GM18867 (cell line): ENCODE data around the gene KIAA0232.
"Not testable (repeated sequence)": the region's sequence is repeated elsewhere in the genome, so short reads cannot be mapped to it uniquely, and the experiment has no call there.

Experiments used
- ATAC-seq: cut with Tn5 transposase; IDR thresholded peaks from one replicate; pipeline ENCODE4 v1.9.1; 2021; ENCODE audit warnings: mild to moderate bottlenecking, moderate library complexity; ENCODE audit not compliant: unreplicated experiment

KIAA0232 gene

DNA sequence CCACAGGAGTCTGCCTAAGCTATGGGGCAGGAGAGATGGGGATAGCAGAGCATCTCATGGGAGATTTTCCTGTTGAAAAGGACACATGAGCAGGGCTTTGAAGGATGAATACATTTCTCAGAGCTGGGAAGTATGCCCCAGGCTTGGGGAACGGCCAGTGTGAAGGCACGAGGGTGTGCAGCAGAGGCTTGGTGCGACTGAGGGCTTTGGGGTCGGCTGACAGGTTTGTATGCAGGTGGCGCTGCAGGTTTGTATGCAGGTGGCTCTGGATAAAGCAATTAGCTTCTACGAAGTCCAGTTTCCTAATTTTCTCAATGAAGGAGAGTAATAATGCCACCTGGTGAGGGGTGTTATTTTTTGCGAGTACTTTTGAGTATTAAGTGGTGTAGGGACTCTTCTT, 6.8 kb upstream of the KIAA0232 start:
- no peak for ATAC-seq

DNA sequence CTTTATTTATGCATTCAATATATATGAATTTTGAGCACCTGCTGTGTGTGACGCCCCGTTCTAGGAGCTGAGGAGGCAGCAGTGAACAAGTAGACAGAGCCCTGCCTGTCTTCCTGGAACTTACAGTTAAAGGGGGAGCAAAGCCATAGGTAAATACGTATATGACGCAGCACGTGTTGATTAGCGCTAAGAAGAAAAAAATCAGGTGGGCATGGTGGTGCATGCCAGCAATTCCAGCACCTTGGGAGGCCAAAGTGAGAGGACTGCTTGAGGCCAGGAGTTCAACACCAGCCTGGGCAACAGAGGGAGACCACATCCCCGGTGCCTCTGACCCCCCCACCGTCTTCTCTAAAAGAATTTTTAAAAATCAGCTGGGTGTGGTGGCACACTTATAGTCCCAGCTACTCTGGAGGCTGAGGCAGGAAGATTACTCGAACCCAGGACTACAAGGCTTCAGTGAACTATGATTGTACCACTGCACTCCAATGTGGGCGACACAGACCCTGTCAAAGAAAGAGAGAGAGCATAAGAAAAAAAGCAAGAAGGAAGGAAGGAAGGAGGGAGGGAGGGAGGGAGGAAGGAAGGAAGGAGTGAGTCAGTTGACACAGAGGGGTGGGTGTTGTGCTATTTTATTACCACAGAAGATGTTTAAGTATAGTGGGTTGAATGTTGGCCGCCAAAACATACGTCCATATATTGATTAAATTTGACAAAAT, 5.4 kb upstream of the KIAA0232 start:
- no peak for ATAC-seq

DNA sequence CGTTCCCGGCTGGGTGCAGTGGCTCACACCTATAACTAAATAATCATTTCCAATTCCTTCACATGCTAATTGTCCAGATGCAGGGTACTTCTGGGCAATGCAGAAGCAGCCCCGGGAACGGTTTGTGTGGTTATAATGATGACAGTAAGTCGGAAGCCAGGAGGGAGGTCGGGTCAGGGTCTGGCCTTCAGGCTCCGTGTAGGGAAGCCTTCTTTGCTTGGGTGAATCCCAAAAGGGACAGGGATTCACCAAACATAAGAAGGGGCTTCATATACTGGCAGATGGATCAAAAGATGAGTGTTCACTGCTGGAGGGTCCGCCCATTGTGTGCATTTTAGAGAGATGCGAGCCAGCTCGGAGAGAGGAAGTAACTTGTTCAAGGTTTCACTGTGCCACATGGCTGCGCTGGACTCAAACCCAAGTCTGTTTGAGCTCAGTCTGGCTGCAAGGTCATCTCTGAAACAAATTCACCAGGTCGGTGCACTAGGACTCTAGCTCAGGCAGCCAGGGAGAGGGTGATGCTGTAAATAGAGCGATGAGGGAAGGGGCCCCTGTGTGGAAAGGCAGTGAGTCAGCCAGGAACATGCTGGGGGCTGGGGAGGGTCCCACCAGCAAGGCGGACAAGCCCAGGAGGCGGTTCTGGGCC, 4.8 kb upstream of the KIAA0232 start:
- ATAC-seq: no peak

DNA sequence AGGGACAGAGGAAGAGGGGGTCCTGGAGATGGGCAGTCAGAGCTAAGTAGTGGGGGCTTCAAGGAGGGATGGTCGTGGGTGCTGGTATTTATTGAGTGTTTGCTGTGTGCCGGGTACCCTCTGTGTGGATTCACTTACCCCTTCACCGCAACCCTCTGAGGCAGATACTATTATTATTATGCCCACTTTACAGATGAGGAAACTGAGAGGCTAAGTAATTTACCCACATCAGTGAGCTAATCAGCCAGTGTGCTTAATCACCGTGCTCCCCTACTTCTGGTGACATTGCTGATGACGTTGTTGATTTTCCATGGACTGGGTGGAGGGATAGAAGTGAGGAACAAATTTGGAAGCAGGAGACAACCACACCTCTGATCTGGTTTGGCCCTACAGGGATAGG, 4.1 kb upstream of the KIAA0232 start:
- ATAC-seq: no peak

DNA sequence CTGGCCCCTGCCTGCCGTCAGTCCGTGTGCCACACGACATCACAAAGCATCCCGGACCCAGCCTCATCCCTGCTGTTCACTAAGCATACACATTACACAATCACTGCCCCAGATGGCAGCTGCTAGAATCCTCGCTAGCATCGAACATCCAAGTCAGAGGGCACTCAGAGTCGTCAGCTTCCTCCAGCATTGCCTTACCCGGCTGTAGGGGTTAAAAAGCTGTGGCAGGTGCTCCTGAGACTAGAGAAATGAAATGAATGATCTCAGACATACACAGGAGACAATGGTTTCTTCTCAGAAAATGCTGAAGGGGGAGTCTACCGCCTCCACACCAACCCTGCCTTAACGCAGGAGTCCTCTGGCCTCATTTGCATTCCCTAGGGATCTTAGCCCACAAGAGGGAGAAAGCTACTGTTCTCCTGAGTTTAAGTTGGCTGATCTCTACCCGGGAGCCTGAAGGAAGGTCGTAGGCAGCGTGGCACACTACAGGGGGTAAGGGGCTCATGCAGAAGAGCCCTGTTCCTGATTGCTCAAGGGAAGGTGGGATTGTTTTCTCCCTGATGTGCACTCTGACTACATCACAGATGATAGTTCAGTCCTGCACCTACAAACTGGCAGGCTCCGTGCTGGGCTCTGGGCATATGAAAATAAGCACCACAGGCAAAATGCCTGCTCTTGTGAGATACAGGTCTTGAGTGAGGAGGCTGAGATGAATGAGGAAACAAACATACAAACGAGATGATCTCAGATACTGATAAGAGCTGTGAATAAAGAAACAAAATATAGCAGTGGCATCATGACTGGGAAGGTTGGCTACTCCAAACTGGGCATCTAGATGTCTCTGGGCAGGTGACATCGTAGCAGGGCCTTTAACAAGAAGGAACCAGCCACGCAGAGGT, 2.6 kb upstream of the KIAA0232 start:
- no peak for ATAC-seq

DNA sequence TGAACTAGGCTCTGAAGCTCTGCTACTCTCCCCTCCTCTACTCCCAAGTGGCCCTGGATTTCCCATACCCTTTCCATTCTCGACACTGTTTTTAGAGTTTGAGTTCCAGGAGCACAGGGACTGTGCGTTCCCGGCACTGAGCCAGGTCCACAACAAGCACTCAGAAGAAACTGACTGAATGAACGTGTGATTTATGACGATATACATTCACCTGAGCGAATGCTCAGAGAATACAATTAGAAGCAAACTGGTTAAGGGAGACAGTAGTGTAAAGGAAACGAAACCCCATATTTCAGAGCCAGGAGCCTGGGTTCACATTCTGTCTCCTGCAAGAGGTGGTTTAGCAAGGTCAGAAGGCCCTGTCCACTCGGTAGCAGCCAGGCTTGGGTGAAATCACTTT, 1.4 kb upstream of the KIAA0232 start:
- ATAC-seq: no peak

DNA sequence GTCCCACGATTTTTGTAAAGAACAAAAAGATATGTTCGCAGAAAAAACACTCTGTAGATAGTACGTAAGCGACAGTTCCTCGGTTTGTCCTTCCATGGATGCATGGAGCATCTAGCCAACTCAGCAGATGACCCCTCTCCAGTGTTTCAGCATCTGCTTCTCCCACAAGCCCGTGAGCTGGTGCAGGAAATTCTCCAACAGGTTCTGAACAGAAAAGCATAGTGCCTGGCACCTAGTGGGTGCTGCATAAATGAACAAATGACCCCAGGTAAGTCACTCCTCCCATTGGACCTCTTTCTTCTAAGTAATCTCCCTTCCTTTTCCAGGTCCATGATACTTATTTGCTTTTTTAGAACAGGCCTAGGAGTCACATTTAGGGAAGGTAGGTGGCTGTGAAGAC, 966 bp upstream of the KIAA0232 start:
- ATAC-seq: no peak

DNA sequence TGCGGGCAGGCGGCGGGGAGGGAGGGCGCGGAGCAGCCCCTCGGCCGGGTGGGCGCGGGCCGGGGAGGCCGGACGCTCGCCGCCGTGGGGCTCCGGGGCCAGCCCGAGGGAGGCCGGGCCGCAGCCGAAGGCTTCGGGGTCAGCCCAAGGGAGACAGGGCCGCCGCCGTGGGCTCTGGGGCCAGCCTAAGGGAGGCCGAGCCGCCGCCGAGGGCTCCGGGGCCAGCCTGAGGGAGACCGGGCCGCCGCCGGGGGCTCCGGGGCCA, 251 bp downstream of the KIAA0232 start:
- ATAC-seq: no peak

DNA sequence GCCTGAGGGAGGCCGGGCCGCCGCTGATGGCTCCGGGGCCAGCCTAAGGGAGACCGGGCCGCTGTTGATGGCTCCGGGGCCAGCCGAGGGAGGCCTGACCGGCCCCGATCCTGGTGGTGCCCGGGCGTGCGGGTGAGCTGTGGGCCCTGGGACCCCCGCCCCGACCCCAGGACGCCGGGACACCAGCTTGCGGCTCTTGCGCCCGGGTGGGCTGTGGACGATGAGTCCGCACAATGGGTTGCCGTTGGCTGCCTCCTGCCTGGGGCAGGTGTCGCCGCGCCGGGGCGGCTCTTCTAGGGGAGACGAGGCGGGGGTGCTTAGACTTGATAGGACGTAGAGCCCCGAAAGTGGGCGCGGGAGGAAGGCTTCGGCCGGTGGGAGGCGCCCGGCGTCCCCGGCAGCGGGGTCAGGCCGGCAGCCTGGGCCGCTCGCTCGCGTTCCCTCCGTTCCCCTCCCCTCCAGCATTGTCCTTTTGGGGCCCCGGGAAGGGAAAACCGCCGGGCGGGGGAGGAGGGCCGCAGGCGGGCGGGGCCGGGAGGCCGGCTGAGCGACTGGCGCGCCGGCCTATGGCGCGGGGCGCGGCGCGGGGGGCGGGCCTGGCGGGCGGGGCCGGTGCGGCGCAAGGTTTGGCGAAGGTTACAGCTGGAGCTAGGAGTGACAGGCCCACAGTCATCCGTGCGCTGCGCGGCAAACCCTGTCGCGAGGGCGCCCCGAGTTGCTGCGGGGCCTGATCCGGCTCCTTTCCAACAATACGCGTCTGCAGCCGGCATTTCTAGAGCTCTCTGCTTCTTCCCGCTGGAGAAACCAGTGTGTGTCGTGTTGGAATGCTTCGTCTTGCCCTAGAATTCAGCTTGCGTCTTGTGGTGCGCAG, 819 bp downstream of the KIAA0232 start:
- peak; percentile 74 for ATAC-seq

DNA sequence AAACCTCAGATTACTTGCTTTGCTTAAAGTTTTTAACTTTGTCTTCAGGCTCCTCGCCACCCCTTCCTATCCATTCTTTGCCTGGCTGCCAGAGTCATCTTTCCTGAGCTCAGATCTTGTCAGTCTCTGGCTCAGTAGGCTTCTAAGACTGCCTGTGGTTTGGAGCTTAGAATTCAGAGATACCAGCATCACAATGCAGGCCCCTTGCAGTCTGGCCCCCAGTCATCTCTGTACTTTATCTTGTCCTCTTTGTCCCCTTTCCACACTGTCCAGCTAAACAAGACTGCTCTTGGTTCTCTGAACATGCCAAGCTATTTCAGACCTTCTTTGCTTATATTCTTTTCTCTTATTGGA, 3.0 kb downstream of the KIAA0232 start:
- ATAC-seq: no peak

DNA sequence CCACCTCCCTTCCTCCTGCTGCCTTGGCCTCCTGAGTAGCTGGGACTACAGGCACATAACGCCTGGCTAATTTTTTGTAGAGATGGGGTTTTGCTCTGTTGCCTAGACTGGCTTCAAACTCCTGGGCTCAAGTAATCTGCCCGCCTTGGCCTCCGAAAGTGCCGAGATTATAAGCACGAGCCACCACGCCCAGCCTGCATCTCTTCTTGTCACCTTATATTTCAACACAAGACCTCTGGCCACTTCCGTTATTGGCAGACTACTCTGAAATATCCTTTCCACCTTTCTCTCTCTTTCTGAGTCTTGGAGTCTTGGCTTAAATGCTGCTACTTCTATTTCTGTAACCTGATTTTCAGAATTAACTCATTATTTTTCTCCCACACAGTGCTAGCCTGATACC, 5.6 kb downstream of the KIAA0232 start:
- ATAC-seq: no peak

DNA sequence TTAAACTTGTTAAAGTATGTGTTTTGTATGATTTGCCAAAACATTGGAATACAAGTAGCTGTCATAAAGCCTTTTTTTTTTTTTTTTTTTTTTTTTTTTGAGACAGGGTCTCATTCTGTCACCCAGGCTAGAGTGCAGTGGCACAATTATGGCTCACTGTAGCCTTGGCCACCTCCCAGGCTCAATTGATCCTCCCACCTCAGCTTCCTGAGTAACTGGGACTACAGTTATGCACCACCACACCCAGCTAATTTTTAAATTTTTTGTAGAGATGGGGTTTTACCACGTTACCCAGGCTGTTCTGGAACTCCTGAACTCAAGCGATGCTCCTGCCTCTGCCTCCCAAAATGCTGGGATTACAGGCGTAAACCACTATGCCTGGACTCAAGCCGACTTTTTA, 8.7 kb downstream of the KIAA0232 start:
- not testable (repeated sequence) for ATAC-seq

DNA sequence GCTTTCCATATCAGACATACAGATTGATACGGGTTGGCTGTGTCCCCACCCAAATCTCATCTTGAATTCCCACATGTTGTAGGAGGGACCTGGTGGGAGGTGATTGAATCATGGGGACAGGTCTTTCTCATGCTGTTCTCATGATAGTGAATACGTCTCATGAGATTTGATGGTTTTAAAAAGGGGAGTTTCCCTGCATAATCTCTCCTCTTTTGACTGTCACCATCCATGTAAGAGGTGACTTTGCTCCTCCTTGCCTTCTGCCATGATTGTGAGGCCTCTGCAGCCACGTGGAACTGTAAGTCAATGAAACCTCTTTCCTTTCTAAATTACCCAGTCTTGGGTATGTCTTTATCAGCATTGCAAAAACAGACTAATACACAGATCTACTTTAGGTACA, 9.3 kb downstream of the KIAA0232 start:
- ATAC-seq: not testable (repeated sequence)

DNA sequence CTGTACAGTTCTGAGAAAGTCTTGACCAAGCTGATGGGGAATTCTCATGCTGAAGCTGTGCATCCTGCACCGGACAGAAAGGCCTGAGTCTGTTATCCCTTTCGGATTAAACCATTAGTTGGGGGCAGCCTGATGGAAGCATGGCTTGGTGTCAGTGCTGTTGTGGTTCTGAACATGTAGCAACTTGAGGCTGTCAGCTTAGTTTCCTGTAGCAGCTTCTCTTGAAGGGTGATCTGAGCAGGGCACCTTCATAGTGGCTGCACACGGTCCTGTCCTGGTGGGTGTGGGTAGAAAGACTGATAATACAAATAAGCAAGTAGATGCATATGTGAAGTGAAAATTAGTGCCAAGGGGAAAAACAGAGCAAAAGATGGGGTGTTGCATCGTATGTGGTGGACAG, 11.7 kb downstream of the KIAA0232 start:
- ATAC-seq: no peak

DNA sequence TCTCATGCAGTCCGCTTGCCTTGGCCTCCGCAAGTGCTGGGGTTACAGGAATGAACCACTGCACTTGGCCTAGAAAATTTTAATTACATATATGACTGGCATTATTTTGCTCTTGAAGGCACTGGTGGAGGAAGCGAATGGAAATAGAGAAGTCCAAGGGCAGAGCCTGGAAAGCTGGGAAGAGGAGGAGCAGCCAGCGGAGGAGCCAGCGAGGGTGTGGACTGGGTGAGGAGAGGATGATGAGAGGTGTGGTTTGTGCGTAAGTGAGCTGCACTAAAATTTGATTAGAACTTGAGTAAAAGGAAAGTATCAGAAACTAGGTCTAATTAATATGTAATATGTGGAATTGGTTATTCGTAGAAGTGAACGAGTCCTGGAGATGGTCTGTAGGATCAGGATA, 13.3 kb downstream of the KIAA0232 start:
- ATAC-seq: no peak

DNA sequence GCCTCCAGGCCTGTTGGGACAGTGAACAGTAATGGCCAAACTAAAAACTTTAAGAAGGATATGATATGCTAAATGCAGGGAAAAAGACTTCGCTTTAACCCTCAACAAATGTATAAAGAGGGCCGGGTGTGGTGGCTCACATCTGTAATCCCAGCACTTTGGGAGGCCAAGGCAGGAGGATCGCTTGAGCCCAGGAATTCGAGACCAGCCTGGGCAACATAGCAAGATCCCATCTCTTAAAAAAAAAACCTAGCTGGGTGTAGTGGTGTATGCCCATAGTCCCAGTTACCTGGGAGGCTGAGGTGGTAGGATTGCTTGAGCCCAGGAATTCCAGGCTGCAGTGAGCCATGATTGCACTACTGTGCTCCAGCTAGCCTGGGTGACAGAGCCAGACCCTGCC, 14.8 kb downstream of the KIAA0232 start:
- ATAC-seq: not testable (repeated sequence)

DNA sequence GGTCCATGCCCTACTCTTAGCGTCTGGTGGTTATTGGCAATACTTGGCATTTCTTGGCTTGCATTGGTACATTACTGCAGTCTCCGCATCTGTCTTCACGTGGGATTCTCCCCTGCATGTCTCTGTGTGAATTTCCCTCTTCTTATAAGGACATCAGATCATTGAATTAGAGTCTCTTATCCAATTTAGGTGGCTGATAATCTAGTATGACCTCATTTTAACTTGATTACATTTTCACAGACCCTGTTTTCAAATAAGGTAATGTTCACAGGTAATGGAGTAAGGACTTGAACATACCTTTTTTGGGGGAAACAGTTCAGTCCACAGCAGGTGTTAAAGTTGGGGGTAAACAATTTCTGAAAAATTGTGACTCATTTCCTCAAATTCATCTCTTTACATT, 16.6 kb downstream of the KIAA0232 start:
- ATAC-seq: no peak

DNA sequence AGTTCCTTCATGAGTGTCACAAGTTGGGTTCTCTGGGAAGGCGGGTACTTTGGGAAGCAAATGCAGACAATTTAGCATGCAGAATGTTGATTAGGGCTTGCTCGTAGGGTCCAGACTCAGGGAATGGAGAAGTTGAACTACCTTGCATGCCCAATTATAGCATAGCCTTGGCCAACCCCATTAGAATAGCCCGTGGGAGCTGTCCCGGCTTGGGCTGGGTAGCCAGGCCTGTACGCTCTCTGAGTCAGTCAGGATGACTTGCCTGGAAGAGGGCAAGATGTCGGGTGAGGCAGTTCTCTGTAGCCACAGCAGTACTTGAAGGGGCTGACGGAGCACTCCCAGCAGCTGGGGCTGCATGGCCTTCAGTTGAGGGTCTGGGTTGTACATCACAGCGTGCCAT, 19.5 kb downstream of the KIAA0232 start:
- no peak for ATAC-seq

DNA sequence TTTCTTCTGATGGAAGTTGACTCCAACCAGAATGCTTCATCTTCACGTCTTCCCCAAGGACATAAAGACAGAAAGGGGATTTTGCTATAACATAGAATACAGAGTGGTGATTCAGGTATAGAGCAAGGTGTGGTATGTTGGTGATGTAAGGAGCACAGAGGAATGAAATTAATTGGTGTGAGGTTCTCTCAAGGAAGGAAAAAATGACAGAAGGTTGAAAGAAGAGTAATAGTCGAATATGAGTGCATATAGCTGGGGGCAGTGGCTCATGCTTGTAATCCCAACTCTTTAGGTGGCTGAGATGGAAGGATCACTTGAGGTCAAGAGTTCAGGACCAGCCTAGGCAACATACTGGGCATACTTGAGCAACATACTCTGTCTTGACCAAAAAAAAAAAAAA, 20.1 kb downstream of the KIAA0232 start:
- no peak for ATAC-seq

DNA sequence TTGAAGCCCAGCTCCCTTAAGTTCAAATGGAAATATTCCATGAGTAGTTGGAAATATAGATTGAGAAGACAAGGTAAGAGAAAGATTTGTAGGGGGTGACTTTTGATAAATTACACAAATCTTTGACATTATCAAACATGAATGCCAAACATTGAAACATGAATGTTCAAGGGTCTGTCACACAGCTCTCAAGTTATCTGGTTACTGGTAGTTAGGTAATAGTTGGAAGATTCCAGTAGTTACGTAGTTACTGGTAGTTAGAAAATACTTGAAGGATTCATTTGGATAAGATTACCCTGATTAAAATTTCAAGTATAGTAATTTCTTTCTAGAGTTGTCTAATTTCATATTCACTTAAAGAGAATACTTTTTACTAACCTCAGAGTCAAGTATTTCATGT, 20.7 kb downstream of the KIAA0232 start:
- no peak for ATAC-seq

DNA sequence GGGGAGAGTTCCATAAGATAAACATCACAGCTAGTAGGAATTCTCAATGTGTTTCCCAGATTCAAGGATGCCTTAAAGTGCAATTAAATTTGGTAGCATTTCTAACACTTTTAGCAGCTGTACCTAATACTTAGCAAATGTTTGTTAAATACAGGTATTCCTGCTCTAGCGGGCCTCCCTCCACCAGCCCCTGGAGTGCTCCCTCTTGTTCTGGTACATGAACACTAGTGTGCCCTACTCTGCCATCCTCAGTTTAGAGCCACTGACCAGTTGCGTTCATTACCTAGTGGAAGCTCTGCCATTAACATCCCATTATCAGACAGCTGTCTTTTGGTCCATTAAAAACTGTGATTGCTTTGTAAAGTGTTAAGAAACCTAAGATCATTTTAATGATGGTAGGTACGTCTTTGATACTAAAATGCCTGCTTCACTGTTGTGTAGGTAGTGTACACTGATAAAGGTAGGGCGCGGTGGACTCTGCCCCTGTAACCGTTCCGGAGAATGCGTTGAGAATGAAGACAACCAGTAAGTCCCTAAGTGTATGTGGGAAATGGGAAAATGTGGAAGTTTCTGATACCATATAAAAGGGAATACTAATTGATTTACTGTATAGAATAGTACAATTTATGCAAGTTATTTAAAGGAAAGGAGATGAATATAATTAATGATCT, 21.7 kb downstream of the KIAA0232 start:
- no peak for ATAC-seq
